ENCODE data around the gene OR8A1. TPM values are rescaled to one million over a fixed set of nuclear protein-coding genes. Genes with fewer than 3 reads are reported as not detected.

The OR8A1 gene
- total RNA-seq, 1 experiment from 2014 or later: not detected

Other genes starting within 250 kb of the OR8A1 start
- gene OR8D2, start 249.8 kb upstream of the OR8A1 start, total RNA-seq (2014; rRNA removed; shearing (Covaris generic); ENCODE audit: low replicate concordance): not detected in 2 replicates
- gene OR8B2, start 185.5 kb upstream of the OR8A1 start, total RNA-seq (2014; rRNA removed; shearing (Covaris generic); ENCODE audit: low replicate concordance): not detected in 2 replicates
- gene OR8B3, start 171.0 kb upstream of the OR8A1 start, total RNA-seq (2014; rRNA removed; shearing (Covaris generic); ENCODE audit: low replicate concordance): not detected in 2 replicates
- not detected in 2 replicates for gene OR8B4, start 145.1 kb upstream of the OR8A1 start, total RNA-seq (2014; rRNA removed; shearing (Covaris generic); ENCODE audit: low replicate concordance)
- gene OR8B8, start 124.3 kb upstream of the OR8A1 start, total RNA-seq (2014; rRNA removed; shearing (Covaris generic); ENCODE audit: low replicate concordance): not detected in 2 replicates
- not detected in 2 replicates for gene OR8B12, start 26.3 kb upstream of the OR8A1 start, total RNA-seq (2014; rRNA removed; shearing (Covaris generic); ENCODE audit: low replicate concordance)
- not detected in 2 replicates for gene PANX3, start 41.4 kb downstream of the OR8A1 start, total RNA-seq (2014; rRNA removed; shearing (Covaris generic); ENCODE audit: low replicate concordance)
- 13.2 and 24.9 TPM in 2 replicates for gene TBRG1, start 52.9 kb downstream of the OR8A1 start, total RNA-seq (2014; rRNA removed; shearing (Covaris generic); ENCODE audit: low replicate concordance)
- gene SIAE, start 103.7 kb downstream of the OR8A1 start, total RNA-seq (2014; rRNA removed; shearing (Covaris generic); ENCODE audit: low replicate concordance): 2.8 and 4.6 TPM in 2 replicates
- gene SPA17, start 103.9 kb downstream of the OR8A1 start, total RNA-seq (2014; rRNA removed; shearing (Covaris generic); ENCODE audit: low replicate concordance): 19.0 and 32.4 TPM in 2 replicates
- gene NRGN, start 169.9 kb downstream of the OR8A1 start, total RNA-seq (2014; rRNA removed; shearing (Covaris generic); ENCODE audit: low replicate concordance): 0.23 TPM in 1 of 2 replicates, not detected in the other
- not detected in 2 replicates for gene VSIG2, start 182.3 kb downstream of the OR8A1 start, total RNA-seq (2014; rRNA removed; shearing (Covaris generic); ENCODE audit: low replicate concordance)
- gene ESAM, start 192.3 kb downstream of the OR8A1 start, total RNA-seq (2014; rRNA removed; shearing (Covaris generic); ENCODE audit: low replicate concordance): not detected in 2 replicates
- gene MSANTD2, start 230.4 kb downstream of the OR8A1 start, total RNA-seq (2014; rRNA removed; shearing (Covaris generic); ENCODE audit: low replicate concordance): 8.2 and 14.8 TPM in 2 replicates

All from MG63 (cell line).